ENCODE data around the gene IL19. TPM values are rescaled to one million over a fixed set of nuclear protein-coding genes. Genes with fewer than 3 reads are reported as not detected.

The IL19 gene
- total and polyA plus RNA-seq, 2 donors (not counting 3 experiments of a cell fraction or from before 2014, with no cell fraction given) = not detected

DNA sequence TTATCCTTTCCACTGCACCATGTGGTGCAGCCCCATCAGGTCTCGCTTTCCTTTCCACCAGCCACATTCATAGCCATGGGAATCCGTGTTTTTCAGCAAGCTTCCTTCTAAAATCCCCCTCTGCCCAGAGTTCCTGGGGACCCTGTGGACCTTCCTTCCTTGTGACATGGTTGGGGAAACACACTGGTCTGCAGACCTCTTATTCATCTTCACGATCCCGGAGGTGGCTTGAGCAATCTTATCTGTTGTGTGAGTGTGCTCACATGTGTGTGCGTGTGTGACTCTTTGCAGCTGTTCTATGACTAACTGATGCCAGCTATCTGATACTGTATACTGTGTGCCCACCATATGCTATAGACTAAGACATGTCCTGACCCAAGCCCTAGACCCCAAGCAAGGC lies 17.3 kb downstream of the IL19 start:
- no peak overlapping the region for H3K4me3 ChIP-seq (replicated peaks in 1 of 3; ENCODE audit: insufficient read depth in 1 of 3, low read depth in 1 of 3, low read length in 3 of 3)
- no TSS peak for BruUV-seq (replicated peaks)
- dilution Hi-C loops (cut with MboI; ENCODE audit: extremely low pct_ligation_motif_present, low sequenced_read_pairs) (no loop called here), intact Hi-C loops (cut with micrococcal nuclease) (no loop called here)
- H2AFZ ChIP-seq (ENCODE audit: low read depth, low read length) = no peak overlapping the region
- no peak overlapping the region for H3K4me2 ChIP-seq (ENCODE audit: insufficient read depth, low read length)
- H3K36me3 ChIP-seq (ENCODE audit: control insufficient read depth in 2 of 2, extremely low read depth in 1 of 2, insufficient read depth in 2 of 2, low read length in 2 of 2) = no peaks in the 10 kb centered on the region
- peaks cover 0 to 2% of the 10 kb centered on the region in 2 experiments for H3K27me3 ChIP-seq (ENCODE audit: control insufficient read depth in 2 of 2, insufficient read depth in 2 of 2, low read length in 2 of 2)
- ChIA-PET CTCF (interaction anchor here (1.2 to 1.4 kb wide), 2 partner anchors 10 to 124 kb away, joined by 3 read pairs; no protein-coding TSS in a partner anchor), POLR2A (no interaction called here)
- no peak overlapping the region for H3K27ac ChIP-seq (ENCODE audit: insufficient read depth, low read depth, low read length)
- H3K9me1 ChIP-seq (replicated peaks; ENCODE audit: control insufficient read depth, extremely low read depth, insufficient read depth, low read length) = no peaks in the 10 kb centered on the region
- no peaks in the 10 kb centered on the region for H3K9me3 ChIP-seq (replicated peaks; ENCODE audit: control insufficient read depth, insufficient read depth, low read length)
- TF ChIP-seq MYC (IDR thresholded peaks at IDR 0.05; ENCODE audit: low read depth, low read length) (no peak), GATA2 (IDR thresholded peaks at IDR 0.05; ENCODE audit: insufficient read depth, insufficient read length, low read depth, low read length) (no peak), FOS (IDR thresholded peaks at IDR 0.05; ENCODE audit: borderline replicate concordance, insufficient read depth, low read length) (no peak), CTCF (IDR thresholded peaks at IDR 0.05; ENCODE audit: extremely low read depth in 1 of 2, insufficient read depth in 1 of 2, low read depth in 1 of 2, low read length in 2 of 2) (no peak), EZH2 (IDR thresholded peaks at IDR 0.05; ENCODE audit: borderline replicate concordance, low read depth, low read length, severe bottlenecking) (no peak), JUN (IDR thresholded peaks at IDR 0.05; ENCODE audit: borderline replicate concordance, insufficient read depth, insufficient read length, low read depth) (no peak), POLR2A (IDR thresholded peaks at IDR 0.05; ENCODE audit: low read depth, low read length) (no peak), POLR2AphosphoS5 (IDR thresholded peaks at IDR 0.05; ENCODE audit: insufficient read depth, low read depth, low read length) (no peak)
- TF ChIP-seq, protein P1, sequence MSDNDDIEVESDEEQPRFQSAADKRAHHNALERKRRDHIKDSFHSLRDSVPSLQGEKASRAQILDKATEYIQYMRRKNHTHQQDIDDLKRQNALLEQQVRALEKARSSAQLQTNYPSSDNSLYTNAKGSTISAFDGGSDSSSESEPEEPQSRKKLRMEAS (IDR thresholded peaks at IDR 0.05; ENCODE audit: insufficient read depth, insufficient read length) = no peak
- no peak for FAIRE-seq
- no peak for DNase-seq (ENCODE audit: low read depth, low spot score)
- H3K9ac ChIP-seq (replicated peaks; ENCODE audit: extremely low read depth, insufficient read depth, low read length) = no peak overlapping the region
- no peaks in the 10 kb centered on the region for H4K20me1 ChIP-seq (replicated peaks; ENCODE audit: control insufficient read depth, extremely low read depth, insufficient read depth, low read length)
- no peaks in the 10 kb centered on the region for H3K79me2 ChIP-seq (ENCODE audit: control insufficient read depth, insufficient read depth, low read length)
- H3K4me1 ChIP-seq (ENCODE audit: control insufficient read depth, extremely low read depth, insufficient read depth, low read length) = no peaks in the 10 kb centered on the region

All from endothelial cell of umbilical vein (primary cell).